ENCODE measurements around the gene FMNL2.
"Not testable (repeated sequence)": the region's sequence is repeated elsewhere in the genome, so short reads cannot be mapped to it uniquely, and the experiment has no call there.

Gene FMNL2

DNA sequence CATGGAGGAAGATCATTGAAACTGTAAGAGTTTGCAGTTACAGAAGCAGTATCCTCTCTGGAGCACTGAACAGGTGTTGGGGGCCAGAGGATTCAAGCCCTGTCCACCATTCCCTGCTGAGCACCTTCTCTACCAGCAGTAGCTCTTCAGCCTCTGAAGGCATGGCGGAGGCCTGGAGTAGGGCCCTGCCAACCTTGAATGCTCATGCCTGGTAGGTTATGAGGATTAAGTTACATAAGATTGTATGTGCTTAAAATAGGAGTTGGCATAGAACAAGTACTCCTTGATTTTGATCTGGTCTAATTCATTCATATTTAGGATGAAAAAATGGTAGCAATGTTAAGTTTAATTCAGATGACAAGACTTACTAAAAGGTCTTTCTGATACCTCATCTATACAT is 40.2 kb downstream of the FMNL2 start:
- TF ChIP-seq GATA1 (IDR thresholded peaks at IDR 0.05; ENCODE audit: low read depth, low read length) (no peak), POLR2A (IDR thresholded peaks at IDR 0.05; ENCODE audit: low read length) (no peak)
- no peak for DNase-seq

- no peak for TF ChIP-seq POLR2A (IDR thresholded peaks at IDR 0.05; ENCODE audit: low read length)
- DNase-seq: no peak
Observed at GRCh38 chr2:152376385-152376784, 41.4 kb downstream of the FMNL2 start.

GRCh38 chr2:152376968-152377367 is 42.0 kb downstream of the FMNL2 start:
- DNase-seq: no peak
- no peak for TF ChIP-seq GATA1 (IDR thresholded peaks at IDR 0.05; ENCODE audit: low read depth, low read length)
- no peak for TF ChIP-seq POLR2A (IDR thresholded peaks at IDR 0.05; ENCODE audit: low read length)

DNA sequence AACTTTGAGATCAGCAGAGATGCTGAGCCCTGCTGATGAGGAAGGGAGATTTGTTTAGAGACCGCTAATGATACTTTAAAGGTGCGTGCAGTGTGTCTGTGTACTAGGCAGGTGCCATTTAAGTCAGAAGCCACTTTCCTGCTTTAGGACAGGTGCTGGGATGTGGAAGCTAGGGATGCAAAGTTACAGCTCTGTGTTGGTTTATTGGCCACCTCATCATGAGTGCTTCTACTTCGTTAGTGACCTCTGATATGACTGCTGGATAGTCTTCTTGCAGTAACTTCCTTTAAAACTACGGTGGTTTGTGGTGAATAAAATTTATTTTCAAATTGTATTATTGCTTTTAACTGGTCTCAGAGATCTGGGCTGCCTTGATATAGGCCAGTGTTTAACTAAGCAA is 44.1 kb downstream of the FMNL2 start:
- TF ChIP-seq POLR2A (IDR thresholded peaks at IDR 0.05; ENCODE audit: low read length): no peak
- no peak for TF ChIP-seq GATA1 (IDR thresholded peaks at IDR 0.05; ENCODE audit: low read depth, low read length)
- no peak for DNase-seq

DNA sequence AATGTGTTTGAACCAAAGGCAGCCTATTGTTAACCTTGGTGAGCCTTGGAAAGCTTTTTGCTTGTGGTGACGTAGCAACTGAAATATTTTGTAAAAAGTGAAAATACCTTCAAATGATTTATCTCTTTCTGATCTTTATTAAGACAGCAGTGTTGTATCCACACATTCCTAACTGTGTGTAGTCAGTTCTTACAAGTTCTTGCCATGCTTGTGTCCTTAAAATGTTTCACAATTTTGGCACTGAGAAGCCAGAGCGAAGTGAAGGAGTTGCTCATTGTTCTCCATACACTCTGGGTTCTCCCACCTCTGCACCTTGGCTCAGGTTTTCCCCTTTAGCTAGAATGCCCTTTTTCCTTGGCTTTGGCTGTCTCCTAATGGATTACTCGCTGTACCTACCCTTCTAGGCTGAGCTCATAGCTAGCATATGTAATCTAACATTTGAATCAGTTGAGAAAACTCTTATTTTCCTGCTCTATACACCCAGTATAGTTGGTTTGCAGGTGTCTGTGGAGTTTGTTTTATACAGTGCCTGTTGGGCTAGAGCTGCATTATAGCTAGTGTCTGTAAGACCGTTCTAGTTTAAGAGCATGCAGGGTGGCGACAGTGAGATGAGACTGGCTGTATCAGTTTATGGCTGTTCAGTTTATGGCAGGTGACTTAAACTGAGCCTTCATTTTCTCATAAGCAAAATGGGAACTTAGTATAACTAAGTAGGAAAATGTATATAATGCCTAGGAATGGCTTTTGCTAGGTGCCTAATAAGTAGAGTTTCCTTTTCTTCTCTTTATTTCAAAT is 45.5 kb downstream of the FMNL2 start:
- no peak for TF ChIP-seq POLR2A (IDR thresholded peaks at IDR 0.05; ENCODE audit: low read length)
- TF ChIP-seq GATA1 (IDR thresholded peaks at IDR 0.05; ENCODE audit: low read depth, low read length): no peak
- no peak for DNase-seq

- no peak for TF ChIP-seq POLR2A (IDR thresholded peaks at IDR 0.05; ENCODE audit: low read length)
- TF ChIP-seq GATA1 (IDR thresholded peaks at IDR 0.05; ENCODE audit: low read depth, low read length): no peak
- DNase-seq: no peak
Observed at GRCh38 chr2:152383702-152384101, 48.7 kb downstream of the FMNL2 start.

DNA sequence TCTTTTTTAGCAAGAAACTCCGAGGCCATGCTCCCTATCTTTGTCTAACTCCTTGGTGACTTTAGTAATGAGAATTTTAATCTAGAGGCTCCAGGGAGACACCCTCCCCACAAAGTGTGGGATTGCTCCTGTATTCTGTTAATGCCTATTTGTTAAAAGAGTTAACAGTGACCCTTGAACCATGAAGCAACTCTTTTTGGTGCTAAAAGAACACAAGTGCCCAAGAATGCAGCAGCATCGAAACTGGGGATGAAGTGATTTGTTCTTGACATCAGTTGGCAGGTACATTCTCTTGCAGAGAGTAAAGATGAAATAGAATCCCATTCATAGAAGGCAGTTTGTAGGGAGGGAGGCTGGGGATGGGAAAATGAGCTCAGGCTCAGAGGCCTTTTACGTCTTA is 50.0 kb downstream of the FMNL2 start:
- DNase-seq: no peak
- TF ChIP-seq POLR2A (IDR thresholded peaks at IDR 0.05; ENCODE audit: low read length) (no peak), GATA1 (IDR thresholded peaks at IDR 0.05; ENCODE audit: low read depth, low read length) (no peak)

DNA sequence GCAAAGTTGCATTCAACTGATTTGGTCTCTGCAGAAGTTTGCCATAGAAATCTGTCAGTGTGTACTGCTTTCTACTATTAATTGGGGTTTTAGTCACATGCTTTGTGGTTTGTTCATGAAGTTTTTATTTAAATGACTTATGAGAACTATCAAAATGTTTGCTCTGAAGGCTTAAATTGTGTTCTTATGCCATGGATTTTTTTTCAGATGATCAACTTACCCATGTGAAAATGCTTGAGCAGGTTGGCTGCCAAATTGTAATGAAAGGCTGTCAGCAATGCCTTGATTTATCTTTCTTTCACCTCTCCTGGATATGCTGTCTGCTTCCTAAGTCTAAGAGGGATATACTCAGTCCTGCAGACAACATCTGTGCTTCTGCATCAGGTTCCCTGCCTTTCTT is 50.7 kb downstream of the FMNL2 start:
- TF ChIP-seq GATA1 (IDR thresholded peaks at IDR 0.05; ENCODE audit: low read depth, low read length) (no peak), POLR2A (IDR thresholded peaks at IDR 0.05; ENCODE audit: low read length) (no peak)
- DNase-seq: no peak

DNA sequence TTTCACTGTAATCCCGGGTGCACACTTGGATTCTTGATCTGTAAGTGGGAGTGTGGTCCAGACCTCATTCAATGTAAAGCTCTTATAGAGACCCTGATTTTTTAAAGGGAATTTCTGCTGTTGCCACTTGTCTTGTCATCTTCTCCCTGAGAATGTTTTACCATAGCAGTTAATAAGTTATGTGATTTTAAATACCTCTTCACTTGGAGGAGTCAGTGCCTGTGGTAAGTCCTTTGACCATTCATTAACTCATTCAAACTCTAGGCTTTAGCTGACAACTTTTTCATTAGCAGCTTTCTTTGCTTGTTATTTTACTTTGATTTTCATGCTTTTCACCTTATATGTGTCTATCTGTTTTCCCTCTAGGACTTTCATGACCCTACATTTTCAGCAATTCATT is 51.3 kb downstream of the FMNL2 start:
- TF ChIP-seq POLR2A (IDR thresholded peaks at IDR 0.05; ENCODE audit: low read length) (no peak), GATA1 (IDR thresholded peaks at IDR 0.05; ENCODE audit: low read depth, low read length) (no peak)
- no peak for DNase-seq

DNA sequence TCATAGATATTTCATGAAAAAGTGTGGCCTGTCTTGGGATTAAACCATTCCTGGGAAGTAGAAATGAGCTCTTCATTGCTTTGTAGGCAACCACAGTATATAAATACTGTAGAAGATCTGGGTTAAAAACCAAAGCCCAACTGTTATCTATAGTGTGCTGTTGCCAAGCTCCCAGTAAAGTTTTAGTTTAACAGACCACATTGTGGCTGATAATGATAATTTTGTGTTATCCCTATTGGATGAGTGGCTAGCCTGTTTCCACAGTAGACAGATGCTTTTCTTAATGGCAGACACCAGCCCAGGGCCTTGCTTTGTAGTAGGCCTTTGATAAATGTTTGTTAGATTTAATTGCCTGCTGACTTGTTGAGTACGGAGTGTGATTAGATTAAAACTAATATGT is 52.1 kb downstream of the FMNL2 start:
- DNase-seq: no peak
- TF ChIP-seq POLR2A (IDR thresholded peaks at IDR 0.05; ENCODE audit: low read length) (no peak), GATA1 (IDR thresholded peaks at IDR 0.05; ENCODE audit: low read depth, low read length) (no peak)

- not testable (repeated sequence) for DNase-seq
Observed at GRCh38 chr2:152388269-152388668, 53.3 kb downstream of the FMNL2 start.

DNA sequence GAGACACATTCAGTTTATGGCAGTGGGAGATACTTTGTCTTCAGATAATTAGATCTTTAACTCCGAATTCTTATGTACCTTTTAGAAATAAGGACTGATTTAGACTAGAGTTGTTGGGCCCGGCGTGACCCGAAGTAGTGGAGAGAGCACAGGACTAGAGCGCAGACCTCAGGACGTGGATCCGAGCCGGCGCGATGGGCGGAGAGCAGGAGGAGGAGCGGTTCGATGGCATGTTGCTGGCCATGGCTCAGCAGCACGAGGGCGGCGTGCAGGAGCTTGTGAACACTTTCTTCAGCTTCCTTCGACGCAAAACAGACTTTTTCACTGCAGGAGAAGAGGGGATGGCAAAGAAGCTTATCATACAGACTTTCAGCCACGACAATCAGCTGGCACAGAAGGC is 54.5 kb downstream of the FMNL2 start:
- DNase-seq: no peak
- TF ChIP-seq GATA1 (IDR thresholded peaks at IDR 0.05; ENCODE audit: low read depth, low read length) (no peak), POLR2A (IDR thresholded peaks at IDR 0.05; ENCODE audit: low read length) (no peak)

- TF ChIP-seq POLR2A (IDR thresholded peaks at IDR 0.05; ENCODE audit: low read length): no peak
- TF ChIP-seq GATA1 (IDR thresholded peaks at IDR 0.05; ENCODE audit: low read depth, low read length): no peak
- DNase-seq: no peak
Observed at GRCh38 chr2:152390837-152391236, 55.9 kb downstream of the FMNL2 start.

DNA sequence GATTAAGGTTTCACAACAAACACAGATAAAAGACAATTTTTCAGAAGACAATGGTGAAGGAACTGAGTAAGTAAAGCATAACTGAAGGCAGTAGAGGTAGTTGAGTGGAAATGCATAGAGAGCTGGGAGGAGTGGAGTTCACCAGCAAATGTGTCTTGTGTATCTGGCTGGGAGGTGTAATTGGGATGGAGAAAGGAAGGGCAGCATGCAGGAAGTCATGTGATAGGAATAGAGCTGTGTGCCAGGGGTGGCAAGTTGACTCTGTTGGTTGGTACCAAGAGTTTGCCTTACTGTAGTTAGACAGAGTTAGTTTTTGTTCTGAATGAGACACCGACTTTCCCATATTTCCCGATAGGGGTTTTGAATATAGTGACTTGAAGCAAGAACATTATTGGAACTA is 56.3 kb downstream of the FMNL2 start:
- DNase-seq: no peak

GRCh38 chr2:152393377-152393776 is 58.4 kb downstream of the FMNL2 start:
- TF ChIP-seq POLR2A (IDR thresholded peaks at IDR 0.05; ENCODE audit: low read length) (no peak), GATA1 (IDR thresholded peaks at IDR 0.05; ENCODE audit: low read depth, low read length) (no peak)
- no peak for DNase-seq

More for the DNA sequence above, 56.3 kb downstream of the FMNL2 start:
- TF ChIP-seq GATA1 (IDR thresholded peaks at IDR 0.05; ENCODE audit: low read depth, low read length) (no peak), POLR2A (IDR thresholded peaks at IDR 0.05; ENCODE audit: low read length) (no peak)

GRCh38 chr2:152394326-152394725 is 59.4 kb downstream of the FMNL2 start:
- no peak for DNase-seq
- TF ChIP-seq POLR2A (IDR thresholded peaks at IDR 0.05; ENCODE audit: low read length): no peak
- no peak for TF ChIP-seq GATA1 (IDR thresholded peaks at IDR 0.05; ENCODE audit: low read depth, low read length)

Measured in erythroblast (primary cell).